Measurements from ENCODE around the gene KIF1C. TPM values are rescaled to one million over a fixed set of nuclear protein-coding genes. Genes with fewer than 3 reads are reported as not detected.

KIF1C gene
- total and polyA plus RNA-seq, 9 of the 15 experiments (the other 6 are each of a cell fraction or from before 2014, with no cell fraction given), result 0.38 to 68.4 (median 25.1) TPM

DNA sequence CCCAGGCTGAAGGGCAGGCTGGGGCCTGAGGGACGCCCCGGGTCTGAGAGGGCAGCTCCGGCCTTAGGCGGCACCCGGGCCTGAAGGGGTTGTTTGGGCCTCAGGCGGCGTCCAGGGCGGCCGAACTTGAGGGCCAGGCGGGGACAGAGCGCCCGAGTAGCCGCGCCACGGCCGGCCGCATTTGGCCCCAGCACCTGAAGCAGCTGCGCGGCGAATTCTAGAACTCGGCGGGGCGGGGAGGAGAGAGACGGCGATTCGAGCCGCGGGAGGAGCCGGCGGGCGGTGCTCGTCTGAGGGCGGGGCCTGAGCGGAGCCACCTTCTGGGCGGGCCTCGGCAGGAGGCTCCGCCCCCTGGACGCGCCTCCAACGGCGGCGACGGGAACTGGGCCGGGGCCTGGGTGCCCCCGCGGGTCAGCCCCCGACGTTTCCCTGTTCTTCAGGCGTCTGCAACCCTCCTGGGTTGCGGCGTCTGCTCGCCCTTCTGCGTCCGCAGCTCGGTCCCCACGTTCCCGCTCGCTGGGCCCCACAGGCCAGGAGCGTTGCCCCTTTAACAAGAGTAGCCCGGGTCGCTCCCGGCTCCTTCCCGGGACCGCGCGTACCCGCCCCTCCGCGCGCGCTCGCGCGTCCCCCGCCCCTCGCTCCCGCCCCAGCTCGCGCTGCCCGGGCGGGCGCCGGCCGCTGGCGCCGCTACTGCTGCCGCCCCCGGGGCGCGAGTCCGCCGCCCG is at the start of gene KIF1C, which contains the start of gene INCA1 (continued):
- TF ChIP-seq E2F3 (CRISPR knock-in tag; IDR thresholded peaks at IDR 0.05), result no peak
- TF ChIP-seq BHLHE40 (IDR thresholded peaks at IDR 0.05; ENCODE audit: low read length), result no peak
- TF ChIP-seq TAF9B (IDR thresholded peaks at IDR 0.05; ENCODE audit: partially characterized antibody), result no peak
- TF ChIP-seq SRSF1 (IDR thresholded peaks at IDR 0.05; ENCODE audit: low read depth, low read length), result no peak
- TF ChIP-seq, protein P1, sequence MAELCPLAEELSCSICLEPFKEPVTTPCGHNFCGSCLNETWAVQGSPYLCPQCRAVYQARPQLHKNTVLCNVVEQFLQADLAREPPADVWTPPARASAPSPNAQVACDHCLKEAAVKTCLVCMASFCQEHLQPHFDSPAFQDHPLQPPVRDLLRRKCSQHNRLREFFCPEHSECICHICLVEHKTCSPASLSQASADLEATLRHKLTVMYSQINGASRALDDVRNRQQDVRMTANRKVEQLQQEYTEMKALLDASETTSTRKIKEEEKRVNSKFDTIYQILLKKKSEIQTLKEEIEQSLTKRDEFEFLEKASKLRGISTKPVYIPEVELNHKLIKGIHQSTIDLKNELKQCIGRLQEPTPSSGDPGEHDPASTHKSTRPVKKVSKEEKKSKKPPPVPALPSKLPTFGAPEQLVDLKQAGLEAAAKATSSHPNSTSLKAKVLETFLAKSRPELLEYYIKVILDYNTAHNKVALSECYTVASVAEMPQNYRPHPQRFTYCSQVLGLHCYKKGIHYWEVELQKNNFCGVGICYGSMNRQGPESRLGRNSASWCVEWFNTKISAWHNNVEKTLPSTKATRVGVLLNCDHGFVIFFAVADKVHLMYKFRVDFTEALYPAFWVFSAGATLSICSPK (IDR thresholded peaks at IDR 0.05; ENCODE audit: borderline replicate concordance), result no peak
- TF ChIP-seq CREM (IDR thresholded peaks at IDR 0.05; ENCODE audit: low read depth), result peak; percentile 8; the same call in 1 of the 2 replicates
- no peak for TF ChIP-seq NR3C1 (CRISPR knock-in tag; IDR thresholded peaks at IDR 0.05)
- peak; percentile 37; the same call in 1 of the 2 replicates for TF ChIP-seq RB1 (IDR thresholded peaks at IDR 0.05; ENCODE audit: low read depth)
- TF ChIP-seq, protein P2, sequence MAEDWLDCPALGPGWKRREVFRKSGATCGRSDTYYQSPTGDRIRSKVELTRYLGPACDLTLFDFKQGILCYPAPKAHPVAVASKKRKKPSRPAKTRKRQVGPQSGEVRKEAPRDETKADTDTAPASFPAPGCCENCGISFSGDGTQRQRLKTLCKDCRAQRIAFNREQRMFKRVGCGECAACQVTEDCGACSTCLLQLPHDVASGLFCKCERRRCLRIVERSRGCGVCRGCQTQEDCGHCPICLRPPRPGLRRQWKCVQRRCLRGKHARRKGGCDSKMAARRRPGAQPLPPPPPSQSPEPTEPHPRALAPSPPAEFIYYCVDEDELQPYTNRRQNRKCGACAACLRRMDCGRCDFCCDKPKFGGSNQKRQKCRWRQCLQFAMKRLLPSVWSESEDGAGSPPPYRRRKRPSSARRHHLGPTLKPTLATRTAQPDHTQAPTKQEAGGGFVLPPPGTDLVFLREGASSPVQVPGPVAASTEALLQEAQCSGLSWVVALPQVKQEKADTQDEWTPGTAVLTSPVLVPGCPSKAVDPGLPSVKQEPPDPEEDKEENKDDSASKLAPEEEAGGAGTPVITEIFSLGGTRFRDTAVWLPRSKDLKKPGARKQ (CRISPR knock-in tag; IDR thresholded peaks at IDR 0.05), result no peak
- no peak for TF ChIP-seq SRF (CRISPR knock-in tag; IDR thresholded peaks at IDR 0.05)
- no peak for TF ChIP-seq TSC22D4 (tag; IDR thresholded peaks at IDR 0.05)
- TF ChIP-seq RBFOX2 (IDR thresholded peaks at IDR 0.05; ENCODE audit: low read depth, low read length), result peak; percentile 79
- peak; percentile 11 for TF ChIP-seq FIP1L1 (IDR thresholded peaks at IDR 0.05; ENCODE audit: low read depth, low read length, poor library complexity, severe bottlenecking)
- peak; percentile 47 for TF ChIP-seq NEUROD1 (IDR thresholded peaks at IDR 0.05; ENCODE audit: borderline replicate concordance, low read depth, low read length, partially characterized antibody)
- TF ChIP-seq SMAD4 (CRISPR knock-in tag; conservative IDR thresholded peaks at IDR 0.05), result peak; percentile 46; the same call in 1 of the 2 replicates
- TF ChIP-seq NR1H2 (CRISPR knock-in tag; IDR thresholded peaks at IDR 0.05), result no peak

Measured in K562 (cell line).